Coronary artery (tissue), 2 donors: Measurements from ENCODE around the gene DOC2B.
"Not testable (repeated sequence)": the region's sequence is repeated elsewhere in the genome, so short reads cannot be mapped to it uniquely, and the experiment has no call there.

Experiments
- DNase-seq: peaks from one replicate; pipeline ENCODE4 v3.0.0-alpha.2; 2017; ENCODE audit warnings: low spot score
- H3K27ac ChIP-seq, 2 donors: fragments of 200-600 bp; sonication (generic); one replicate each; pipeline ENCODE4 v1.5.1; 2016 to 2019
- H3K4me3 ChIP-seq: fragments of 200-600 bp; sonication (generic); 2 replicates; pipeline ENCODE4 v1.5.1; 2016; ENCODE audit warnings: mild to moderate bottlenecking, moderate library complexity
- CTCF ChIP-seq: fragments of 200-600 bp; sonication (generic); IDR thresholded peaks from one replicate; pipeline ENCODE4 v1.5.1; 2019; ENCODE audit warnings: antibody characterized with exemption

The DOC2B gene

GRCh38 chr17:142102-142661 lies 39.3 kb downstream of the DOC2B start:
- H3K27ac ChIP-seq = no peak overlapping the region
- DNase-seq = no peak
- no peak for TF ChIP-seq CTCF
- no peak overlapping the region for H3K4me3 ChIP-seq

GRCh38 chr17:139401-140205 lies 41.8 kb downstream of the DOC2B start:
- H3K4me3 ChIP-seq, H3K27ac ChIP-seq, DNase-seq: not testable (repeated sequence)

GRCh38 chr17:137166-137807 lies 44.2 kb downstream of the DOC2B start, which contains the start of gene SCGB1C2:
Gene SCGB1C2 (plus strand): TSS chr17:137569. CDS start chr17:137591, 22 bp downstream.
- DNase-seq = peak; percentile 22
- not testable (repeated sequence) for H3K4me3 ChIP-seq, H3K27ac ChIP-seq

- H3K27ac ChIP-seq, DNase-seq, H3K4me3 ChIP-seq: not testable (repeated sequence)
- TF ChIP-seq CTCF = peak; percentile 33
Observed at GRCh38 chr17:136531-136930, 44.9 kb downstream of the DOC2B start.

- H3K27ac ChIP-seq, H3K4me3 ChIP-seq, DNase-seq: not testable (repeated sequence)
Observed at GRCh38 chr17:135895-136294, 45.6 kb downstream of the DOC2B start.

- not testable (repeated sequence) for H3K27ac ChIP-seq, H3K4me3 ChIP-seq, DNase-seq
Observed at GRCh38 chr17:135022-135421, 46.4 kb downstream of the DOC2B start.

GRCh38 chr17:134332-134785 lies 47.1 kb downstream of the DOC2B start:
- not testable (repeated sequence) for DNase-seq, H3K27ac ChIP-seq, H3K4me3 ChIP-seq

- H3K4me3 ChIP-seq, H3K27ac ChIP-seq: not testable (repeated sequence)
- peak; percentile 19 for DNase-seq
Observed at GRCh38 chr17:133932-134331, 47.5 kb downstream of the DOC2B start.

GRCh38 chr17:118339-118917 lies 63.0 kb downstream of the DOC2B start:
- H3K4me3 ChIP-seq, DNase-seq, H3K27ac ChIP-seq: not testable (repeated sequence)

GRCh38 chr17:113111-113510 lies 68.3 kb downstream of the DOC2B start:
- H3K27ac ChIP-seq, H3K4me3 ChIP-seq, DNase-seq: not testable (repeated sequence)
